IMR-90 (cell line): Measurements from ENCODE around the gene RASSF5. TPM values are rescaled to one million over a fixed set of nuclear protein-coding genes. Genes with fewer than 3 reads are reported as not detected.

Source experiments
- ATAC-seq: fragments of 200-7000 bp; cut with Tn5 transposase; 2 replicates; pipeline ENCODE4 v1.9.1; 2020; ENCODE audit warnings: low read depth, mild to moderate bottlenecking, moderate library complexity
- BruUV-seq: library from RNA; stranded (reverse); fragments of 400-500 nt; replicated peaks from 2 replicates; lab custom pipeline; 2021; lab: Mats Ljungman, UMichigan
- CTCF ChIA-PET: fragments of 300-600 bp; formaldehyde crosslinking; extraction: SDS; loops from one replicate; lab custom pipeline; 2021; ENCODE audit warnings: antibody characterized with exemption; lab: Yijun Ruan, JAX
- POLR2A ChIA-PET: fragments of 300-600 bp; sonication (Branson Sonifier 250); formaldehyde crosslinking; loops from one replicate; lab custom pipeline; 2022; ENCODE audit warnings: antibody characterized with exemption; ENCODE audit not compliant: unreplicated experiment; lab: Charles Lee
- DNase-seq: peaks from one replicate; pipeline ENCODE4 v3.0.0; 2013
- H2AFZ ChIP-seq: replicated peaks from 2 replicates; pipeline ENCODE3; 2013; ENCODE audit warnings: low read length, mild to moderate bottlenecking; ENCODE audit not compliant: poor library complexity
- H2AK5ac ChIP-seq: 2 replicates; pipeline ENCODE4 v1.6.1; 2013; ENCODE audit warnings: low read depth, low read length, inconsistent platforms
- H2AK9ac ChIP-seq: replicated peaks from 2 replicates; pipeline ENCODE3; 2013; ENCODE audit warnings: mild to moderate bottlenecking, low read depth, low read length, moderate library complexity; ENCODE audit not compliant: poor library complexity
- H2BK120ac ChIP-seq: 2 replicates; pipeline ENCODE4 v1.6.1; 2013; ENCODE audit warnings: low read depth, low read length, inconsistent platforms
- H2BK15ac ChIP-seq: 3 replicates; pipeline ENCODE4 v1.6.1; 2013; ENCODE audit warnings: low read depth, low read length, inconsistent platforms
- H2BK20ac ChIP-seq: 2 replicates; pipeline ENCODE4 v1.6.1; 2013; ENCODE audit warnings: low read depth, mild to moderate bottlenecking, inconsistent platforms, low read length, moderate library complexity
- H2BK5ac ChIP-seq: 2 replicates; pipeline ENCODE4 v1.6.1; 2013; ENCODE audit warnings: mild to moderate bottlenecking, low read depth, low read length, inconsistent platforms; ENCODE audit not compliant: poor library complexity, severe bottlenecking
- H3K14ac ChIP-seq: replicated peaks from 2 replicates; pipeline ENCODE4 v1.6.1; 2013; ENCODE audit warnings: low read depth, low read length, inconsistent platforms
- H3K18ac ChIP-seq: 2 replicates; pipeline ENCODE4 v1.6.1; 2013; ENCODE audit warnings: low read depth, low read length, control low read depth
- H3K23ac ChIP-seq: 2 replicates; pipeline ENCODE4 v1.6.1; 2013; ENCODE audit warnings: low read depth, low read length, inconsistent platforms
- H3K27ac ChIP-seq: 2 replicates; pipeline ENCODE4 v1.5.1; 2013; ENCODE audit warnings: mild to moderate bottlenecking, control low read depth, low read length; ENCODE audit not compliant: insufficient read depth
- H3K27me3 ChIP-seq: 2 replicates; pipeline ENCODE4 v1.6.1; 2013; ENCODE audit warnings: low read length; ENCODE audit not compliant: control insufficient read depth, insufficient read depth
- H3K36me3 ChIP-seq: 2 replicates; pipeline ENCODE4 v1.6.1; 2013; ENCODE audit warnings: low read length, mixed read lengths; ENCODE audit not compliant: control insufficient read depth, insufficient read depth
- H3K4ac ChIP-seq: 2 replicates; pipeline ENCODE4 v1.6.1; 2013; ENCODE audit warnings: low read depth, low read length, inconsistent platforms
- H3K4me1 ChIP-seq: 2 replicates; pipeline ENCODE4 v1.6.1; 2013; ENCODE audit warnings: low read length, mixed read lengths; ENCODE audit not compliant: control insufficient read depth, insufficient read depth
- H3K4me2 ChIP-seq: 2 replicates; pipeline ENCODE4 v1.6.1; 2013; ENCODE audit warnings: low read depth, mild to moderate bottlenecking, control low read depth, low read length, moderate library complexity
- H3K4me3 ChIP-seq: 2 replicates; pipeline ENCODE4 v1.5.1; 2013; ENCODE audit warnings: low read depth, mild to moderate bottlenecking, control low read depth, low read length, moderate library complexity; ENCODE audit not compliant: insufficient read depth
- H3K56ac ChIP-seq: 2 replicates; pipeline ENCODE4 v1.6.1; 2013; ENCODE audit warnings: low read length, inconsistent platforms; ENCODE audit not compliant: insufficient read depth; ENCODE audit errors: extremely low read depth
- H3K79me1 ChIP-seq, 2 experiments: 2 replicates each; pipeline ENCODE4 v1.6.1; 2013; ENCODE audit warnings: low read length in 2 of 2, inconsistent platforms in 1 of 2, low read depth in 1 of 2
- H3K9ac ChIP-seq: 2 replicates; pipeline ENCODE4 v1.6.1; 2013; ENCODE audit warnings: low read depth, low read length, control low read depth
- H3K9me1 ChIP-seq: 2 replicates; pipeline ENCODE4 v1.6.1; 2013; ENCODE audit warnings: low read length, inconsistent platforms; ENCODE audit not compliant: insufficient read depth
- H3K9me3 ChIP-seq: 2 replicates; pipeline ENCODE4 v1.6.1; 2013; ENCODE audit warnings: low read length; ENCODE audit not compliant: control insufficient read depth, insufficient read depth
- H4K20me1 ChIP-seq: 2 replicates; pipeline ENCODE4 v1.6.1; 2013; ENCODE audit warnings: low read length, inconsistent platforms; ENCODE audit not compliant: insufficient read depth
- H4K5ac ChIP-seq: 2 replicates; pipeline ENCODE4 v1.6.1; 2013; ENCODE audit warnings: mild to moderate bottlenecking, low read depth, low read length, control low read depth
- H4K8ac ChIP-seq, 2 experiments: 2 replicates each; pipeline ENCODE4 v1.6.1; 2013; ENCODE audit warnings: low read depth in 2 of 2, low read length in 2 of 2, control low read depth in 1 of 2, inconsistent platforms in 1 of 2
- H4K91ac ChIP-seq: 2 replicates; pipeline ENCODE4 v1.6.1; 2013; ENCODE audit warnings: low read depth, low read length, inconsistent platforms; ENCODE audit not compliant: insufficient read depth
- BHLHE40 ChIP-seq: fragments of 150-350 bp; IDR thresholded peaks from 2 replicates; pipeline ENCODE4 v1.6.1; 2016; ENCODE audit warnings: mild to moderate bottlenecking, low read depth, low read length
- CEBPB ChIP-seq: IDR thresholded peaks from 2 replicates; pipeline ENCODE4 v1.6.1; 2012; ENCODE audit warnings: low read depth, low read length, improper control_type of control experiment
- CHD1 ChIP-seq: IDR thresholded peaks from 2 replicates; pipeline ENCODE4 v1.6.1; 2012; ENCODE audit warnings: low read depth, low read length, improper control_type of control experiment
- FOS ChIP-seq: fragments of 150-350 bp; IDR thresholded peaks from 2 replicates; pipeline ENCODE4 v1.6.1; 2016; ENCODE audit warnings: low read depth, low read length
- MAFK ChIP-seq: IDR thresholded peaks from 2 replicates; pipeline ENCODE4 v1.6.1; 2012; ENCODE audit warnings: low read depth, low read length, improper control_type of control experiment
- MAZ ChIP-seq: IDR thresholded peaks from 2 replicates; pipeline ENCODE4 v1.6.1; 2012; ENCODE audit warnings: low read depth, mild to moderate bottlenecking, low read length, improper control_type of control experiment, moderate library complexity, borderline replicate concordance
- MXI1 ChIP-seq: IDR thresholded peaks from 2 replicates; pipeline ENCODE4 v1.6.1; 2012; ENCODE audit warnings: low read depth, mild to moderate bottlenecking, low read length, moderate library complexity, borderline replicate concordance
- NFE2L2 ChIP-seq: fragments of 150-350 bp; IDR thresholded peaks from 2 replicates; pipeline ENCODE4 v1.6.1; 2016; ENCODE audit warnings: low read depth, mild to moderate bottlenecking, low read length
- POLR2A ChIP-seq: IDR thresholded peaks from 2 replicates; pipeline ENCODE4 v1.6.1; 2012; ENCODE audit warnings: mild to moderate bottlenecking, low read depth, low read length
- RAD21 ChIP-seq: IDR thresholded peaks from 2 replicates; pipeline ENCODE4 v1.6.1; 2012; ENCODE audit warnings: low read length, improper control_type of control experiment
- RCOR1 ChIP-seq: IDR thresholded peaks from 2 replicates; pipeline ENCODE4 v1.6.1; 2012; ENCODE audit warnings: mild to moderate bottlenecking, low read length, improper control_type of control experiment; ENCODE audit not compliant: insufficient replicate concordance
- RFX5 ChIP-seq: IDR thresholded peaks from 2 replicates; pipeline ENCODE4 v1.8.0; 2012; ENCODE audit warnings: low read depth, mild to moderate bottlenecking, low read length, moderate library complexity
- SMC3 ChIP-seq: fragments of 150-350 bp; IDR thresholded peaks from 2 replicates; pipeline ENCODE4 v1.6.1; 2016; ENCODE audit warnings: low read depth, mild to moderate bottlenecking, antibody characterized with exemption, low read length, moderate library complexity
- WGBS, 2 experiments: methylation state at CpG; one replicate each; pipeline versions ENCODE4 v1.1.5 to v1.1.7; 2013; ENCODE audit warnings: missing lambda C conversion rate in 2 of 2; ENCODE audit not compliant: insufficient read length in 1 of 2; ENCODE audit errors: extremely low coverage in 2 of 2; 5-methylcytosine and 5-hydroxymethylcytosine counted together
- dilution Hi-C: fragments of 300-500 bp; cut with HindIII; formaldehyde crosslinking; loops from one replicate; pipeline ENCODE4 v1.14.3; 2018; ENCODE audit warnings: low sequenced_read_pairs; ENCODE audit not compliant: unreplicated experiment
- in situ Hi-C: fragments of 300-500 bp; cut with MboI; formaldehyde crosslinking; loops from 3 replicates; pipeline ENCODE4 v1.14.3; 2019; ENCODE audit warnings: low sequenced_read_pairs, inconsistent platforms, mixed read lengths
- intact Hi-C: fragments of 100-400 bp; cut with micrococcal nuclease; formaldehyde crosslinking; loops from 2 replicates; pipeline ENCODE4 v1.10.0; 2022
- polyA plus RNA-seq, 3 experiments: library from polyadenylated mRNA; depleted of rRNA; stranded (reverse); fragments of >200 nt; gene quantifications; 2 replicates each; pipeline ENCODE4 v1.2.3, GENCODE V29; 2012; ENCODE audit warnings: low replicate concordance in 1 of 3
- total RNA-seq: library from RNA; depleted of rRNA; stranded (reverse); fragments of >200 nt; gene quantifications from 2 replicates; pipeline ENCODE4 v1.2.3, GENCODE V29; 2012
- TF ChIP-seq, protein P1 (sequence below): fragments of 150-350 bp; IDR thresholded peaks from 2 replicates; pipeline ENCODE4 v1.6.1; 2016; ENCODE audit warnings: low read depth, mild to moderate bottlenecking, low read length, moderate library complexity, borderline replicate concordance
- TF ChIP-seq, protein P2 (sequence below): fragments of 150-350 bp; IDR thresholded peaks from 2 replicates; pipeline ENCODE4 v1.6.1; 2017; ENCODE audit warnings: mild to moderate bottlenecking, antibody characterized with exemption, low read length, low read depth

RASSF5 gene
- total and polyA plus RNA-seq, 2 of the 4 experiments (the other 2 are of a cell fraction): 0.18 to 1.1 TPM

DNA sequence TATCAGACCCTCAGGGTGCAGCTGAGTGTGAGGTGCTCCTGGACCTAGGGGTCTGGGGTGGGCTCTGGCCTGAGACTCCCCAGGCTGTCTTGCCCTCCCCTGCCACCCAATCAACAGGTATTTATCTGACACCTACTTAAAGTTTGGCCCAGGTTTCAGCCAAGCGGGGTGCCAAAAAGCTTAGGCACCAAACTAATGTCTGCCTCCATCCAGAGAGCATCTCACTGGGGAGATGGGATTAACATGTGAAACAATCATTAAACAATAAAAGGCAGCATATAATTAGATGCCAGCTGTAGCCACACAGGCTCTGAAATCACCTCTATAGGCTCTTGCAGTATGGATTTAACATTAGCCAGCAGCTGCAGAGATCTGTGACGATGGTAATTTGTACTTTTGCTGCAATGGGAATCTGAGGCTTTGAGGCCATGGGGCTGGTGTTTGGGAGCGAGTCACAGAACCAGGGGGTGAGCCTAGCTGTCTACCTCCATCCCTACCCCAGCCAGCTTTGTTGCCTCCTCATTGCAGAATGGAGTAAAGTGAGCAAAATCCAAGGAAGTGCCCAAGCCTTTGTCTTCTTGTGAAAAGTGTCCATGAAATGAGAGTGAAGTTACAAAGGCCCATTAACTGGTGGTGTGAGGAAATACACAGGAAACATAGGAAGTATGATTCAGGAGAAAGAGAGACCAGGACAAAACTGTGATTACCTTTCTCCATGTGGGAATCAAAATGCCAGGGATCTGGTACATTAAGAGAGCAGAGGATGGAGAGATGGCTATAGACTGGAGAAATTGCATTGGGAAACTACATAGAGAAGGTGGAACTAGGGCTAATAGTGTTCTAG, 68.8 kb downstream of the RASSF5 start:
- intact Hi-C loops (no loop called here), in situ Hi-C loops (no loop called here), dilution Hi-C loops (no loop called here)
- no peak overlapping the region for H3K18ac ChIP-seq
- H3K14ac ChIP-seq: no peak overlapping the region
- no peak overlapping the region for H3K23ac ChIP-seq
- H3K4me3 ChIP-seq: no peak overlapping the region
- no TSS peak for BruUV-seq
- no peak overlapping the region for H3K56ac ChIP-seq
- H2BK120ac ChIP-seq: no peak overlapping the region
- ChIA-PET CTCF (interaction anchor here (1.3 to 1.5 kb wide), 2 partner anchors 32 to 70 kb away, joined by 3 to 5 read pairs; no protein-coding TSS in a partner anchor), POLR2A (no interaction called here)
- H3K27ac ChIP-seq: no peak overlapping the region
- H3K79me1 ChIP-seq: no peaks in the 10 kb centered on the region
- WGBS, 2 experiments: no CpG with 5 or more reads among the region's 3 CpGs
- H3K9me3 ChIP-seq: no peaks in the 10 kb centered on the region
- no peak overlapping the region for H3K9ac ChIP-seq
- H3K4ac ChIP-seq: no peak overlapping the region
- no peaks in the 10 kb centered on the region for H3K27me3 ChIP-seq
- no peaks in the 10 kb centered on the region for H3K36me3 ChIP-seq
- peak overlapping the region; percentile 25 to 70; a peak in 2 of 4 replicates for H4K8ac ChIP-seq
- H3K9me1 ChIP-seq: peaks cover 5% of the 10 kb centered on the region; the same call in 1 of the 2 replicates
- no peak overlapping the region; the same call in 1 of the 2 replicates for H4K91ac ChIP-seq
- peak overlapping the region; percentile 40; the same call in 1 of the 2 replicates for H2AK5ac ChIP-seq
- H2BK15ac ChIP-seq: no peak overlapping the region
- no peak overlapping the region for H3K4me2 ChIP-seq
- ATAC-seq (no peak), DNase-seq (no peak)
- no peak overlapping the region for H2AK9ac ChIP-seq
- H3K4me1 ChIP-seq: peaks cover 4% of the 10 kb centered on the region; the same call in 1 of the 2 replicates
- H2BK20ac ChIP-seq: no peak overlapping the region
- no peak overlapping the region for H2BK5ac ChIP-seq
- no peaks in the 10 kb centered on the region for H4K20me1 ChIP-seq
- peak overlapping the region; percentile 62; the same call in 1 of the 2 replicates for H4K5ac ChIP-seq
- no peak overlapping the region for H2AFZ ChIP-seq
- TF ChIP-seq MXI1 (no peak), RCOR1 (no peak), POLR2A (no peak), MAZ (no peak), RAD21 (no peak), MAFK (no peak), RFX5 (no peak), FOS (no peak), NFE2L2 (no peak), BHLHE40 (no peak), SMC3 (no peak), CEBPB (no peak), CHD1 (no peak)
- TF ChIP-seq, protein P1, sequence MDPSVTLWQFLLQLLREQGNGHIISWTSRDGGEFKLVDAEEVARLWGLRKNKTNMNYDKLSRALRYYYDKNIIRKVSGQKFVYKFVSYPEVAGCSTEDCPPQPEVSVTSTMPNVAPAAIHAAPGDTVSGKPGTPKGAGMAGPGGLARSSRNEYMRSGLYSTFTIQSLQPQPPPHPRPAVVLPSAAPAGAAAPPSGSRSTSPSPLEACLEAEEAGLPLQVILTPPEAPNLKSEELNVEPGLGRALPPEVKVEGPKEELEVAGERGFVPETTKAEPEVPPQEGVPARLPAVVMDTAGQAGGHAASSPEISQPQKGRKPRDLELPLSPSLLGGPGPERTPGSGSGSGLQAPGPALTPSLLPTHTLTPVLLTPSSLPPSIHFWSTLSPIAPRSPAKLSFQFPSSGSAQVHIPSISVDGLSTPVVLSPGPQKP: no peak
- TF ChIP-seq, protein P2, sequence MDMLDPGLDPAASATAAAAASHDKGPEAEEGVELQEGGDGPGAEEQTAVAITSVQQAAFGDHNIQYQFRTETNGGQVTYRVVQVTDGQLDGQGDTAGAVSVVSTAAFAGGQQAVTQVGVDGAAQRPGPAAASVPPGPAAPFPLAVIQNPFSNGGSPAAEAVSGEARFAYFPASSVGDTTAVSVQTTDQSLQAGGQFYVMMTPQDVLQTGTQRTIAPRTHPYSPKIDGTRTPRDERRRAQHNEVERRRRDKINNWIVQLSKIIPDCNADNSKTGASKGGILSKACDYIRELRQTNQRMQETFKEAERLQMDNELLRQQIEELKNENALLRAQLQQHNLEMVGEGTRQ: no peak
